A375 (cell line): Measurements from ENCODE around the gene ACTR3. TPM values are rescaled to one million over a fixed set of nuclear protein-coding genes. Genes with fewer than 3 reads are reported as not detected.

Experiments
- small RNA-seq: library from RNA; depleted of rRNA; stranded (forward); fragments of <200 nt; gene quantifications from one replicate; pipeline ENCODE3, GENCODE V24; 2014
- total RNA-seq: library from RNA; depleted of rRNA; stranded (reverse); fragments of >200 nt; shearing (Covaris generic); gene quantifications from 2 replicates; pipeline ENCODE4 v1.2.3, GENCODE V29; 2014; rRNA removed

Gene ACTR3
- 81.0 and 89.1 TPM in 2 replicates for total RNA-seq

GRCh38 chr2:113889471-113890252 is at the start of gene ACTR3:
Gene ACTR3 (plus strand): TSS chr2:113890089. CDS start chr2:113890280, 191 bp downstream.

Small RNAs within 50 kb of the gene (small RNA-seq; reads per million reads assigned to genes)
- 0.54 reads per million, percentile 29 among the genes with 10 or more reads in this experiment for gene RF00012

Other genes starting within 250 kb of the ACTR3 start
- 18.3 and 25.5 TPM in 2 replicates for gene SLC35F5, start 133.4 kb upstream of the ACTR3 start, total RNA-seq